Activated gamma-delta T cell (primary cell): ENCODE data around the gene MMP8.

Experiments
- DNase-seq: peaks from one replicate; lab custom pipeline; 2025; lab: John Stamatoyannopoulos, UW

Gene MMP8

DNA sequence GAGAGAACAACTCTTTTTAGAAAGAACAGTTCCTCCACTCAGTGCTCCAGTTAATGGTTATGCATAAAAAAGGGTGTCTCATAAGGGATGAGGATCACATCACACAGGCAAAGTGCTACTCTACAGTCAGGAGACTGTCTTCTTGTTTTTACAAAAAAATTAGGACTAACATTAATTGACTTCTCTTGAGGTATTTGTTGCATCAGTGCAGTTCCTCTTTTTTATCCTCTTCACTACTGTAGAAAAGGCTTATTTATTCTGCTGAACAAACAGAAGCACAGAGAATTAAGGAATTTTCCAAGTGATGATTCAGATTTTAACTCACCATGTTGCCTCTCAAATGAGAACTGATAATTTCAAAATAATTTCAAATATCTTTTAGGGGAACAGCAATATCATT lies 1.9 kb downstream of the MMP8 start:
- DNase-seq = no peak

DNA sequence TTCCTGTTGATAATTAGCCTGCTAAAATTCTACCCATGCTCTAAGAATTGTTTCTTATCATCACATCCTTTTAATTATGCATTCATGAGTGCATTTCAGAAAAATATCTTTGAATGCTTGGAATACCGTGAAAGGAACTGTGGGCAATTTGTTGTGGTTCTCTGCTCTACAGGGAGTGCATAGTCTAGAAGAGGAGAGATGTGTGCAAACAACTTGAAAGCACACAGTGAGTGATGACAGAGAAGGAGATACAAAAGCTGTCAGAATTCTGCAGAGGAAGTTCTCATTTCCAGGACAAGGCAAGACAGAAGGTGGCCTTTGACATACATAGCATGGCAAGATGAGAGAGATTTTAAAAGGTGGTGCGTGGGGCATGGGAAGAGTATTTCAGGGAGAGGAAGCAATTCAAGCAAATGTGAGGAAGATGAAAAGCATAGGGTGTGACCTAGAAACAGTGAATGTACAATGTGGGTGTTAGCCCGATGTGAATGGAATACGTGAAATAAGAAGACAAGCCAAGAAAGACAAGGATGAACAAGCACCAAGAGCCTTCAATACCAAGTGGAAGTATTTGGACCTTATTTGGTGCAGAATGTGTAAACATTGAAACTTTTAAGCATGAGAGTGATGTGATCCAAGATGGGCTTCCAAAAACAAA lies 5.0 kb downstream of the MMP8 start:
- no peak for DNase-seq

DNA sequence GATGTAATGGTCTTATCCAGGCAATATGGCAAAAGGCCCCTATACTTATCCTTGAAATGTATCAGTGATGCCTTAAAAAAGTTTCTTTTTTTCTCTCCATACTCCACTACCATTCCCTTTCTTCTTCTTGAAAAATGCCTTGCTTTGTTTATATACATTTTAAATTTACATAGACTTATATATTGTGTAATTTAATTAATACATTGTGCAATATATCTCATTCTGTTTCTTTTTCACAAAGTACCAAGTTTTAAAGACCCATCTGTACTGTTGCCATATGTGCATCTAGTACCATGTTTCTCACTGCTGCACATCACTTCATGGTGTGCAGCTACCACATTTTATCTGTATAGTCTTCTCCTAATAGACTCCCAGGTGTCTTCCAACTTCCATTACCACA lies 7.5 kb downstream of the MMP8 start:
- no peak for DNase-seq

GRCh38 chr11:102716527-102716926 lies 8.2 kb downstream of the MMP8 start:
- no peak for DNase-seq

GRCh38 chr11:102712137-102712536 lies 12.6 kb downstream of the MMP8 start:
- DNase-seq = no peak

DNA sequence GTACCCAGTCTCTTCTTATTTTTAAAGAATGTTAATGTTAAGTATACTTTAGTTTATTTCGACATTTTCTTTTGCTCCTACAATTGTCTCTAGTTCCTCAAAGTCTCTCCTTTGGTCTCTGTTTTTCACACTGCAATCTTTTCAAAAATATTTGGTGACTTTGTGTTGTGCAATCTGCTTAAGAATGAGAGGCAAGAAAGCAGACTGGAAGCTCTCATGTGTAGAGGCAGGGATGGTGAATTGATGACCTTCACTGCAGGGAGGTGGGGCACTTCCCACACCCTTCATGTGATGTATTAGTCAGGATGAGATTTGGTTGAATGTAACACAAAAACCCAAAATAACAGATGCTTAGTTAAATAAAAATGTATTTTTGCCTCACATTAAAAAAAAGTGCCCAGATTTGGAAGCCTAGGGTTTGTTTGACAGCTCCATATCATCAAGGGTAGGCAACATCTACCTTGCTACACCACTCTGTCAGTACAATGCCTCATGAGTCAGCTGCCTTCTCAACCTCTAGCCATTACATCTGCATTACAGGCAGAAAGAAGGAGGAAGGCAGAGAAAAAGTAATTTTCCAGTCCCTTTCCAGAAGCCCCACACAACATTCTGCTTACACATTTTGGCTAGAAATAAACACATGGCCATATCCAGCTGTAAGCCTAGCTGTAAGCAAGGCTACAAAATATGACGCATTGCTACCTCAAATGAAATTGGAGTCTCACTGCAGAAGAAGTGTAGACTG lies 15.4 kb downstream of the MMP8 start:
- DNase-seq = no peak

DNA sequence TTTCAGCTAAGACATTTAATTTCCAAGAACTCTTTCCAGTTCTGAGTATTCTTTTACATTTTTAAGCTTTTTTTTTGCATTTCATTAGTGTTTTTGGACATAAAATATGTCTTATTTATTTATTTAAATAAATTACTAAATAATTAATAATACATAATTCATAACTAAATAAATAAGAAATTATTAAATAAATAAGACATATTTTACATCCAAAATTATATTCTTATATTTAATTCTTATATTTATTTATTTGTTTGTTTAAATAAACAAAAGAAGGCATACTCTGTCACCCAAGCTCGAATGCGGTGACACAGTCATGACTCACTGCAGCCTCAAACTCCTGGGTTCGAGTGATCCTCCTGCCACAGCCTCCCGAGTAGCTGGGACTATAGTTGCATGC lies 16.1 kb downstream of the MMP8 start:
- DNase-seq = no peak

GRCh38 chr11:102705626-102706025 lies 19.1 kb downstream of the MMP8 start, which contains the start of gene MMP27:
Gene MMP27 (minus strand): TSS chr11:102705769. CDS start chr11:102705714, 55 bp downstream.
- DNase-seq = no peak

DNA sequence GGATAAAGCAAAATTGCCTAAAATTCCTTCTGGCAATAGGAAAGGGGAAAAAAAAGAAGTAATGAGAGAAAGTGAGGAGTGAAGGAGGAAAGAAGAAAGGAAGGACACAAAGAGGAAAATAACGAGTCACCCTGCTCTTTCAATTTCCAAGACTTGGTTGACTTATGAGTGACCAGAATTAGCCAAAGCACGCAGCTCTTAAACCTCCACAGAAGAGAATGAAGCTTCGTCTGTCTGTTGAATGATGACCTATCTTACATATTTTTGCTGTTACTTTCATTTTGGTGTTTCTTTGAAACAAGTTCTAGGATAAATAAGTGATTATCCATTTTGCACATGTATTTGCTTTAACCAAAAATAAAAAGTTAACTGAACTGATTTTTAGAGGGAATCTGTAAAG lies 19.9 kb downstream of the MMP8 start:
- no peak for DNase-seq

- DNase-seq = no peak
These were observed 20.8 kb downstream of the MMP8 start for GRCh38 chr11:102703826-102704493.

DNA sequence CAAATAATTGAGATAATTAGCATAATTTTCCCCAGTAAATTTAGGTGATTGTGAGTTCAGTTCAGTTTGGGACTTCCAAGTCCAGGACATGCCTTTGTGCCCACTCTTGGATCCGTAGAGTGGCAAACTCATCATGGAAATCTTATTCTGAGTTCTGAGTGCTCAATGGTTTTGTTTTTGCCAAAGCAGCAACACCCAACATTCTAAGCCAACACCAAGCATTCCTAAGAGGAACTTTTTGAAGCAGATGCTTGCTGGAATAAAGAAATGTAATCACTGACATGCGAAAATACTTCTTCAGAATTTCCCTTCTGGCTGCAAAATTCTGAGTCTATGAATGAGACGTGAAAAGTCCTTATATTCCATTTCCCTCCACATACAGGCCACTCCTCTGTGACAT lies 29.6 kb downstream of the MMP8 start:
- no peak for DNase-seq

DNA sequence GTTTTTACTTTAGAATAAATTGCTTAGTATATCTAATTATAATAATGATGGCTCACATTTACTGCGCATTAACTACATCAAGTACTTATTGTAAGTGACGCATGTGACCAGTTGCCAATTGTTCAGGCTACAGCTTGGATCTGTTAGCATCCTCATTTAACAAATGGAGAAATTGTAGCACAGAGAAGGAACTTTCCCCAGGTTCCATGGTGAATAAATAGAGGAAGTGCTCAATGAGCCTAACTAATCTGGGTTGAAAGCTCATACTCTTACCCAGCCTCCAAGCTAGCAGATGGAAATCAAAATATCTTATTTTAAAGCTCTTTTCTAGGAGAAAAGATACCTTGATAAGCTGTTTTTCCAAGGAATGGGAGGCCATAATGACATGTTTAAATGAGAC lies 39.0 kb downstream of the MMP8 start:
- no peak for DNase-seq

DNA sequence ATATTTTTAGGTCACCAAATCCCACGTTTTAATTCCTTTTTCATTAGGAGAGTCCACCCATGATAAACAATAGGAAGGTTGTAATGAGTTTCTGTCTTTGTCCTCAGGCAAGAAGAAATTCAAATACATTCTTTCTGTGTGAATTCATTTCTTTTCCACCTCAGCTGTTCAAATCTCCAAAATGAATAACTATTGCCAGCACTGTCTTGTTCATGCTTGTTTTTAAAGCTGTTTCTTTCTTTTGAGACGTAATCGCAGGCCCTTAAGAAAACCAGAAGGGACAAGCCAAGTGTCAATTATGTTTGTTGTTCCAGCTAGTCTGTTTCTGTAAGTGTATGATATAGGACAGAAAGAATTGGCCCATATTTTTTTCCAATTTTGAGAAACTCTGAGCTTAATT lies 39.4 kb downstream of the MMP8 start:
- no peak for DNase-seq

GRCh38 chr11:102683277-102683676 lies 41.5 kb downstream of the MMP8 start:
- DNase-seq = no peak

- no peak for DNase-seq
These were observed 43.8 kb downstream of the MMP8 start for GRCh38 chr11:102680945-102681344.

GRCh38 chr11:102678022-102678421 lies 46.7 kb downstream of the MMP8 start:
- no peak for DNase-seq

DNA sequence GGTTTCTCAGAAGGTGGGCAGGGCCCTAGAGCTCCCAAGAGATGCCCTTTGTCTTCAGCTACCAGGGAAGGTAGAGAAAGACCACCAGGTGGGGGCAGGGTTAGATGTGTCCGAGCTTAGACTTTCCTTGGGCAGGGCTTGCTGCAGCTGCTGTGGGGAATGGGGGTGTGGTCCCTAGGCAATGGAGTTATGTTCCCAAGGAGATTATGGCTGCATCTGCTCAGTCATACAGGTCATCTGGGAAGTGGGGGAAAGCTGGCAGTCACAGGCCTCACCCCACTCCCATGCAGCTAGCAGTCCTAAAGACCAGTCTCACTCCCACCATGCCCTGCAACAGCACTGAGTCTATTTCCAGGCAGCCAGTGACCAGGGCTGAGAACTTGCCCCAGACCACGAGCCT lies 48.7 kb downstream of the MMP8 start:
- DNase-seq = no peak

DNA sequence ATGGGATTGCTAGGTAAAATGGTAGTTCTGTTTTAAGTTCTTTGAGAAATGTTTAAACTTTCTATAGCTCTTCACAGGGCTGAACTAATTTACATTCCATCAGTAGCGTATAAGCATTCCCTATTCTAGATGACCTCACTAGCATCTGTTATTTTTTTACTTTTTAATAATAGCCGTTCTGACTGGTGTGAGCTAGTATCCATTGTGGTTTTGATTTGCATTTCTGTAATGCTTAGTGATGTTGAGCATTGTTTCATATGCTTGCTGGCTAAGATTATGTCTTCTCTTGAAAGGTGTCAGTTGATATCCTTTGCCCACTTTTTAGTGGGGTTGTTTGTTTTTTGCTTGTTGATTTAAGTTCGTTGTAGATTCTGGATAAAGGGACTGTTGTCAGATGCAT lies 55.1 kb downstream of the MMP8 start:
- no peak for DNase-seq

DNA sequence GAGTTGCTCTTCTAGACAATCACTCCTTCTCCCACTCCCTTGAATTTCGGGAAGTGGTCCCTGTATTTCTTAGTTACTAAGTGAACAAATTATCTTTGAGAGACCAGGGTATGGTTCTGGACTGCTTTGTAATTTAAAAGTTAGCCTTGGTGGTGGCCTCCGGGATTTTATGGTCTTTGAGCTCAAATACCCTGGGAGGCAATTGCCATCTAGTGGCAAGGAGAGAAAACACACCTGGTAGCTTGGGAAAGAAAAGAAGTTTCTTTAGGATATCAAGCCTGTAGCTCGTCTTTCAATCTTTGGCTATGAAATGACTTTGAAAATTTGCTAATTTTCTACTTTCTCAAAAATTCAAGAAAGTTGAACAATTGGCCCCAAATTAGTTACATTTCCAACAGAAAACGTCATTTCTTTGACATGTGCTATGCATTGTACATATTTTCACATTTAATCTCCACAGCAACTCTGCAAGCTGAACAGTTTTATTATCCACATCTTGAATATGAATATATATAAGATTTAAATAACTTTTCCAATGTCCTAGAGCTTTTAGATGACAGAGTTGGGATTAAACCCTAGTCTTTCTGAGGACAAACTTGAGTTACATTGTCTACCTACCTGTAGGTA lies 58.3 kb downstream of the MMP8 start:
- DNase-seq = no peak

- DNase-seq = no peak
These were observed 60.6 kb downstream of the MMP8 start for GRCh38 chr11:102664001-102664752.

DNA sequence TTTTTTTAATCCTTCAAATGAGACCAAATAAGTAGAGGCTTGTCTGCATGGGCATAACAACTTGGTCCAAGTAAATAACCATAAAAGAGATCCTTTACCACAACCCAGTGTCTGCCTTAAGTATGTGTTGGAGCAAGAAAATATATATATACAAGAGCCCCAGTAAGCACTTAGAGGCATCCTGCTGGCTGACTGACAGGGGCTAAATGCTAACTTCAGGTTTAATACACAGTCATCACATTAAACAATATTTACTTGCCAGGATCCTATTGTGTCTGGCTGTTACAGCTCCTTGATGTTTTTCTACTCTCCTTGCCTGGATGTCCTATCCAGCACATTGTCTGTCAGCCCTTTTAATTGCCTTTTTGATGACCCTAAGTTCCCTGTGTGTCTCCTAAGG lies 62.1 kb downstream of the MMP8 start:
- DNase-seq = no peak
